ENCODE data around the gene ARHGEF40.

GRCh38 chr14:21054768-21055145 lies 15.3 kb upstream of the ARHGEF40 start:
- TF ChIP-seq CTCF (IDR thresholded peaks at IDR 0.05) (no peak), EZH2 (IDR thresholded peaks at IDR 0.05; ENCODE audit: borderline replicate concordance, insufficient read depth, low read depth, low read length, poor library complexity, severe bottlenecking) (no peak)

All from B cell (primary cell).